Muscle of arm (tissue), 12 donors: ENCODE measurements around the gene GDF7. TPM values are rescaled to one million over a fixed set of nuclear protein-coding genes. Genes with fewer than 3 reads are reported as not detected.

Experiments used
- DNase-seq: peaks from one replicate; pipeline ENCODE4 v3.0.0-alpha.2; 2013
- polyA plus RNA-seq, 12 donors: library from polyadenylated mRNA; unstranded; fragments of 120-200 nt; gene quantifications; one replicate each; pipeline ENCODE4 v1.2.1, GENCODE V29; 2013; ENCODE audit not compliant: insufficient read length in 12 of 12

GDF7 gene
- polyA plus RNA-seq, 12 donors = 0.27 to 0.92 (median 0.60) TPM; not detected in 2

GRCh38 chr2:20672201-20672951 is 5.4 kb downstream of the GDF7 start:
- DNase-seq = no peak

GRCh38 chr2:20673686-20674308 is 6.9 kb downstream of the GDF7 start:
- DNase-seq = no peak

- DNase-seq = no peak
These were observed 7.5 kb downstream of the GDF7 start for GRCh38 chr2:20674309-20674965.

- DNase-seq = no peak
These were observed 8.2 kb downstream of the GDF7 start for GRCh38 chr2:20674974-20675679.

- DNase-seq = no peak
These were observed 8.9 kb downstream of the GDF7 start for GRCh38 chr2:20675701-20676352.

- no peak for DNase-seq
These were observed 9.6 kb downstream of the GDF7 start for GRCh38 chr2:20676353-20677215.

- DNase-seq = no peak
These were observed 10.5 kb downstream of the GDF7 start for GRCh38 chr2:20677301-20678085.

GRCh38 chr2:20678086-20678395 is 11.1 kb downstream of the GDF7 start:
- peak; percentile 53 for DNase-seq

- DNase-seq = no peak
These were observed 11.8 kb downstream of the GDF7 start for GRCh38 chr2:20678780-20679179.

- no peak for DNase-seq
These were observed 13.9 kb downstream of the GDF7 start for GRCh38 chr2:20680744-20681375.

- DNase-seq = no peak
These were observed 15.4 kb downstream of the GDF7 start for GRCh38 chr2:20682167-20682920.

GRCh38 chr2:20684581-20685063 is 17.7 kb downstream of the GDF7 start:
- DNase-seq = no peak

- DNase-seq = no peak
These were observed 20.4 kb downstream of the GDF7 start for GRCh38 chr2:20687260-20687832.

GRCh38 chr2:20689428-20690264 is 22.7 kb downstream of the GDF7 start:
- no peak for DNase-seq

- DNase-seq = no peak
These were observed 24.3 kb downstream of the GDF7 start for GRCh38 chr2:20691076-20691734.

- no peak for DNase-seq
These were observed 25.1 kb downstream of the GDF7 start for GRCh38 chr2:20692081-20692480.

- DNase-seq = no peak
These were observed 26.4 kb downstream of the GDF7 start for GRCh38 chr2:20693317-20693716.
